Activated CD4-positive, alpha-beta T cell treated with anti-CD3 and anti-CD28 coated beads, Interleukin-2, amount 50 U/mL, for 4 hours (primary cell): ENCODE data around the gene ACOT6.
"Not testable (repeated sequence)": the region's sequence is repeated elsewhere in the genome, so short reads cannot be mapped to it uniquely, and the experiment has no call there.

Experiments
- DNase-seq, 2 experiments: peaks; one replicate each; pipeline ENCODE4 v3.0.0-alpha.2; 2020

Gene ACOT6

GRCh38 chr14:73612339-73613045 lies at the start of gene ACOT6:
Gene ACOT6 (plus strand): TSS chr14:73612517. CDS start chr14:73612572, 55 bp downstream.
- peak; percentile 49 to 55 for DNase-seq

- not testable (repeated sequence) for DNase-seq
Measured at GRCh38 chr14:73562696-73563095, 49.6 kb upstream of the ACOT6 start.

GRCh38 chr14:73566431-73566830 lies 45.9 kb upstream of the ACOT6 start:
- not testable (repeated sequence) for DNase-seq

- DNase-seq = not testable (repeated sequence)
Measured at GRCh38 chr14:73566935-73567334, 45.4 kb upstream of the ACOT6 start.

GRCh38 chr14:73567358-73567757 lies 45.0 kb upstream of the ACOT6 start:
- DNase-seq = no peak

GRCh38 chr14:73567951-73568885 lies 44.1 kb upstream of the ACOT6 start:
- no peak for DNase-seq

GRCh38 chr14:73568886-73569184 lies 43.5 kb upstream of the ACOT6 start:
- DNase-seq = not testable (repeated sequence)

- DNase-seq = peak; percentile 84 to 88
Measured at GRCh38 chr14:73569185-73569958, 42.9 kb upstream of the ACOT6 start, which contains the start of gene ACOT2. Gene ACOT2 (plus strand): TSS chr14:73569213. CDS start chr14:73569241, 28 bp downstream.

GRCh38 chr14:73570913-73571312 lies 41.4 kb upstream of the ACOT6 start:
- peak; percentile 62 to 63 for DNase-seq

- not testable (repeated sequence) for DNase-seq
Measured at GRCh38 chr14:73573034-73573433, 39.3 kb upstream of the ACOT6 start.

GRCh38 chr14:73573740-73574139 lies 38.6 kb upstream of the ACOT6 start:
- not testable (repeated sequence) for DNase-seq

GRCh38 chr14:73574251-73574650 lies 38.1 kb upstream of the ACOT6 start:
- not testable (repeated sequence) for DNase-seq

- DNase-seq = no peak
Measured at GRCh38 chr14:73576391-73576790, 35.9 kb upstream of the ACOT6 start.

- not testable (repeated sequence) for DNase-seq
Measured at GRCh38 chr14:73577214-73577613, 35.1 kb upstream of the ACOT6 start.

GRCh38 chr14:73582102-73582979 lies 30.0 kb upstream of the ACOT6 start:
- DNase-seq = not testable (repeated sequence)

GRCh38 chr14:73588695-73589094 lies 23.6 kb upstream of the ACOT6 start:
- no peak for DNase-seq

- no peak for DNase-seq
Measured at GRCh38 chr14:73589116-73589515, 23.2 kb upstream of the ACOT6 start.

GRCh38 chr14:73590673-73591004 lies 21.7 kb upstream of the ACOT6 start:
- DNase-seq = not testable (repeated sequence)

GRCh38 chr14:73591690-73592449 lies 20.4 kb upstream of the ACOT6 start, which contains the start of gene ACOT4:
Gene ACOT4 (plus strand): TSS chr14:73591873. CDS start chr14:73591960, 87 bp downstream.
- DNase-seq = peak; percentile 40 to 44

- no peak for DNase-seq
Measured at GRCh38 chr14:73594491-73594890, 17.8 kb upstream of the ACOT6 start.

GRCh38 chr14:73599499-73599898 lies 12.8 kb upstream of the ACOT6 start:
- no peak for DNase-seq
